Parathyroid adenoma (tissue), 2 donors: ENCODE measurements around the gene MAB21L3.

ENCODE experiments used
- H2AFZ ChIP-seq: fragments of 300-600 bp; sonication (generic); one replicate; pipeline ENCODE4 v1.7.0; 2017; ENCODE audit warnings: antibody characterized with exemption, mild to moderate bottlenecking
- H3K27ac ChIP-seq: fragments of 300-600 bp; sonication (generic); one replicate; pipeline ENCODE4 v1.7.0; 2017
- H3K27me3 ChIP-seq: fragments of 300-600 bp; sonication (generic); one replicate; pipeline ENCODE4 v1.7.0; 2017; ENCODE audit warnings: low read length; ENCODE audit not compliant: control insufficient read depth, insufficient read depth
- H3K36me3 ChIP-seq: fragments of 300-600 bp; sonication (generic); one replicate; pipeline ENCODE4 v1.7.0; 2017; ENCODE audit warnings: low read length; ENCODE audit not compliant: control insufficient read depth, insufficient read depth
- H3K4me1 ChIP-seq: fragments of 300-600 bp; sonication (generic); one replicate; pipeline ENCODE4 v1.7.0; 2017; ENCODE audit warnings: control low read depth
- H3K4me2 ChIP-seq: fragments of 300-600 bp; sonication (generic); one replicate; pipeline ENCODE4 v1.7.0; 2017; ENCODE audit warnings: low read length
- H3K4me3 ChIP-seq: fragments of 300-600 bp; sonication (generic); one replicate; pipeline ENCODE4 v1.7.0; 2017; ENCODE audit warnings: low read depth, low read length
- H3K79me2 ChIP-seq: fragments of 300-600 bp; sonication (generic); one replicate; pipeline ENCODE4 v1.7.0; 2017; ENCODE audit warnings: control low read depth
- H3K9ac ChIP-seq: fragments of 300-600 bp; sonication (generic); one replicate; pipeline ENCODE4 v1.7.0; 2017; ENCODE audit warnings: mild to moderate bottlenecking
- H3K9me3 ChIP-seq: fragments of 300-600 bp; sonication (generic); one replicate; pipeline ENCODE4 v1.7.0; 2017; ENCODE audit warnings: low read length; ENCODE audit not compliant: control insufficient read depth
- TF ChIP-seq, protein P1 (sequence below): fragments of 300-600 bp; sonication (generic); IDR thresholded peaks from one replicate; pipeline ENCODE4 v1.7.0; 2017; ENCODE audit warnings: antibody characterized with exemption, mild to moderate bottlenecking
- donor health status: primary hyperparathyroidism.

The MAB21L3 gene

DNA sequence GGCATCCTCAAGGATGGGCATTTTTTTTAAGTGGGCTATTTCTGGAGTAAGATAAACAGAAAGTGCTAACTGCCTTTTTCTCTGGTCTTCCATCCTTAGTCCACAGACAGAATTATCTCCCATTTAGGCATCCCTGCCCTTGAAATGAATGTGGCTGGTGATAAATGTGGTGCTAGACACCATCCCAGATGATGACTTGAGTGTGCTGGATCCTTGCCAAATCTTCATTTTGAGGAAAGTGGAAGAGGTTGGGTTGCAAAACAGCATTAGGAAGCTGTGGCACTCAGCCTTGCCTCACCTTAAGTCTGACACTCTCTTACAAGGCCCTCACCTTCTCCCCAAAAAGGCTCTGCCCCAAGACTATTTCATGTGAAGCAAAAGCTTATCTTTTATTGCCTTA, 19.2 kb downstream of the MAB21L3 start:
- Histone ChIP-seq H3K9me3 (no peaks in the 10 kb centered on the region), H2AFZ (no peak overlapping the region), H3K79me2 (no peaks in the 10 kb centered on the region), H3K4me1 (no peaks in the 10 kb centered on the region), H3K9ac (no peak overlapping the region), H3K27me3 (no peaks in the 10 kb centered on the region), H3K4me2 (no peak overlapping the region), H3K36me3 (no peaks in the 10 kb centered on the region), H3K4me3 (no peak overlapping the region), H3K27ac (no peak overlapping the region)
- TF ChIP-seq, protein P1, sequence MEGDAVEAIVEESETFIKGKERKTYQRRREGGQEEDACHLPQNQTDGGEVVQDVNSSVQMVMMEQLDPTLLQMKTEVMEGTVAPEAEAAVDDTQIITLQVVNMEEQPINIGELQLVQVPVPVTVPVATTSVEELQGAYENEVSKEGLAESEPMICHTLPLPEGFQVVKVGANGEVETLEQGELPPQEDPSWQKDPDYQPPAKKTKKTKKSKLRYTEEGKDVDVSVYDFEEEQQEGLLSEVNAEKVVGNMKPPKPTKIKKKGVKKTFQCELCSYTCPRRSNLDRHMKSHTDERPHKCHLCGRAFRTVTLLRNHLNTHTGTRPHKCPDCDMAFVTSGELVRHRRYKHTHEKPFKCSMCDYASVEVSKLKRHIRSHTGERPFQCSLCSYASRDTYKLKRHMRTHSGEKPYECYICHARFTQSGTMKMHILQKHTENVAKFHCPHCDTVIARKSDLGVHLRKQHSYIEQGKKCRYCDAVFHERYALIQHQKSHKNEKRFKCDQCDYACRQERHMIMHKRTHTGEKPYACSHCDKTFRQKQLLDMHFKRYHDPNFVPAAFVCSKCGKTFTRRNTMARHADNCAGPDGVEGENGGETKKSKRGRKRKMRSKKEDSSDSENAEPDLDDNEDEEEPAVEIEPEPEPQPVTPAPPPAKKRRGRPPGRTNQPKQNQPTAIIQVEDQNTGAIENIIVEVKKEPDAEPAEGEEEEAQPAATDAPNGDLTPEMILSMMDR: no peak

DNA sequence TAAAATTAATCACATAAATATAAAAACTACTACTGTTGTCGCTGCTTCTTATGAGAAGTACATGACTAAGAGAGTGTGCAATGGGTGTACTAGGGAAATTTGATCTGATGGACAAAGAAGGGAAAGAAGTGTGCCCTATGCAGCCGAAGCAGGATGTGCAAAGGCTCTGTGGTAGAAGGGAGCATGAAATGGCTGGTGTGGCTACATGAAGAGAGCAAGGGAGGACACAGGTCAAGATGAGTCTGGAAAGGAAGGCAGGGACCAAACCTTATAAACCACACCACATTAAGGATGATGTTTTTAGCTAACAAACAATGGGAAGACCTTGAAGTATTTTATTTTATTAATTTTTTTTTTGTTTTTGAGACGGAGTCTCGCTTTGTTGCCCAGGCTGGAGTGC, 20.0 kb downstream of the MAB21L3 start:
- H2AFZ ChIP-seq: no peak overlapping the region
- TF ChIP-seq, protein P1: no peak
- H3K4me1 ChIP-seq: no peaks in the 10 kb centered on the region
- no peaks in the 10 kb centered on the region for H3K79me2 ChIP-seq
- no peaks in the 10 kb centered on the region for H3K9me3 ChIP-seq
- H3K36me3 ChIP-seq: no peaks in the 10 kb centered on the region
- no peak overlapping the region for H3K9ac ChIP-seq
- H3K4me2 ChIP-seq: no peak overlapping the region
- H3K27me3 ChIP-seq: no peaks in the 10 kb centered on the region
- H3K27ac ChIP-seq: no peak overlapping the region
- no peak overlapping the region for H3K4me3 ChIP-seq

DNA sequence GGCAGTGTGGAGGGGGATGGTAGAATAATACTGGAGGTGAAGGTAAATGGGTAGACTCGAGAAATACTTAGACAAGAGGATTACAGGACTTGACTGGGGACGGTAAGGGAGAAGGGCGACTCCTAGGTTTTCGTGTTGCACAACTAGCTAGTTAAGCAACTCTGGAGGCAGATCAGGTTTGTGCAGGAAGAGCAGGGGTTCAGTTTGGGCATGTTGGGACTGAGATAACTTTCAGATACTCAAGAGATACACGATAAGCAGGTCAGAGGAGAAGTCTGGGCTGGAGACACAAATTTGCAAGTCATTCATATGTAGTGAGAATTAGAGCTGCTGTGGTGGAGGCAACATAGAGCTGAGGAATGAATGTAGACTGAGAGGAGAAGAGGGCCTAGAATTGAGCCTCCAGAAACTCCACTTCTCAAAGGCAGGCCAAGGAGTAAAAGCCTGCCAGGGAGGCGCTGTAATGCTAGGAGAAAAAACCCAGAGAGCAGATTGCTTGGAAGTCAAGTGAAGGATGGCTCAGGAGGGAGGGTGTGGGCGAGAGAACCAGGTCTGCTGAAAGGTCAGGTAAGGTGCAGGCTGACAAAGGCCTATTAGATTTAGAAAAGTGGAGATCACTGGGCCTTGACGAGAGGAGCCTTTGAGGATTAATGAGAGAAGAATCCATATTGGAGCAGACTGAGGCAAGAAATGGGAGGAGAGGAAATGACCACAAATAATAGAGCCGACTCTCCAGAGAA, 20.8 kb downstream of the MAB21L3 start:
- Histone ChIP-seq H3K9me3 (no peaks in the 10 kb centered on the region), H3K4me2 (no peak overlapping the region), H3K4me3 (no peak overlapping the region), H3K4me1 (no peaks in the 10 kb centered on the region), H2AFZ (no peak overlapping the region), H3K27ac (no peak overlapping the region), H3K79me2 (no peaks in the 10 kb centered on the region), H3K9ac (no peak overlapping the region), H3K27me3 (no peaks in the 10 kb centered on the region), H3K36me3 (no peaks in the 10 kb centered on the region)
- TF ChIP-seq, protein P1: no peak

DNA sequence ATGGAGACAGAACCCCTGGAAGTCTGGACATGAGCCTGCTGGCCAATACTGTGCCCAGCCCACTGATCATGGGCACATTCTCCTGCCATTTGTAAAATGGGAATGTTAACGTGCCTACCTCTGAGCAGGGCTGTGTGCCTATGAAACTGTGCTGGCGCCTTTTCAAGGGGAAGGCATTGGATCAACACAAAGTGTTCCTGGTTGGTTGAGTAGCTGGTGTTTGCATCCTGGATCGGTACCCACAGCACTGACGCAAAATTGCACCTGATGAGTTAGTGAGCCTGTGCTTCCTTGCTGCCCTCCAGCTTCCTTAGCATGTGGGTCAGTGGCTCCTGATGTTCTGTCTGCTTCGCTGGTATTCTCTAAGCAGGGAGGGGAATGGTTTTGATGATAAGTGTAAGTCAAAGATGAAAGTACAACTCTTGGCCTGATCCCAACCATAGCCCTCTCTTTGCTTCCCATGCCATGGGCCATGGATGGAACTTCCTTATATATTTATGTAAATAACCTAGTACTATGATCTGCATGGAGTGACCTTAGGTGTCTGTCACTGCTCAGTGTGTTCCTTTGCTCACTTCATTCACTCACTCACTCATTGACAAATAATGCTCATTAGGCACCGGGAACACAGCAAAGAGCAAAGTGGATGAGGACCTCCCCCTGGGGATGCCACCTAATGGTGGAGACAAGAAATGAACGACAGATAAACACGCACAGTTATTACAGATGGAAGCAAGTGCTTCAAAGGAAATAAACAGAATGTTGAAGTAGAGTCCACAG, 22.7 kb downstream of the MAB21L3 start:
- Histone ChIP-seq H3K9ac (no peak overlapping the region), H3K27me3 (no peaks in the 10 kb centered on the region), H3K9me3 (no peaks in the 10 kb centered on the region), H3K4me2 (no peak overlapping the region), H3K27ac (no peak overlapping the region), H3K4me1 (no peaks in the 10 kb centered on the region), H3K36me3 (no peaks in the 10 kb centered on the region), H3K4me3 (no peak overlapping the region), H2AFZ (no peak overlapping the region), H3K79me2 (no peaks in the 10 kb centered on the region)
- TF ChIP-seq, protein P1: no peak
